Iris pigment epithelial cell (primary cell): ENCODE data around the gene RHOBTB3.
"Not testable (repeated sequence)": the region's sequence is repeated elsewhere in the genome, so short reads cannot be mapped to it uniquely, and the experiment has no call there.

ENCODE experiments used
- DNase-seq: peaks from one replicate; pipeline ENCODE4 v3.0.0-alpha.2; 2011; ENCODE audit warnings: low read depth

The RHOBTB3 gene

DNA sequence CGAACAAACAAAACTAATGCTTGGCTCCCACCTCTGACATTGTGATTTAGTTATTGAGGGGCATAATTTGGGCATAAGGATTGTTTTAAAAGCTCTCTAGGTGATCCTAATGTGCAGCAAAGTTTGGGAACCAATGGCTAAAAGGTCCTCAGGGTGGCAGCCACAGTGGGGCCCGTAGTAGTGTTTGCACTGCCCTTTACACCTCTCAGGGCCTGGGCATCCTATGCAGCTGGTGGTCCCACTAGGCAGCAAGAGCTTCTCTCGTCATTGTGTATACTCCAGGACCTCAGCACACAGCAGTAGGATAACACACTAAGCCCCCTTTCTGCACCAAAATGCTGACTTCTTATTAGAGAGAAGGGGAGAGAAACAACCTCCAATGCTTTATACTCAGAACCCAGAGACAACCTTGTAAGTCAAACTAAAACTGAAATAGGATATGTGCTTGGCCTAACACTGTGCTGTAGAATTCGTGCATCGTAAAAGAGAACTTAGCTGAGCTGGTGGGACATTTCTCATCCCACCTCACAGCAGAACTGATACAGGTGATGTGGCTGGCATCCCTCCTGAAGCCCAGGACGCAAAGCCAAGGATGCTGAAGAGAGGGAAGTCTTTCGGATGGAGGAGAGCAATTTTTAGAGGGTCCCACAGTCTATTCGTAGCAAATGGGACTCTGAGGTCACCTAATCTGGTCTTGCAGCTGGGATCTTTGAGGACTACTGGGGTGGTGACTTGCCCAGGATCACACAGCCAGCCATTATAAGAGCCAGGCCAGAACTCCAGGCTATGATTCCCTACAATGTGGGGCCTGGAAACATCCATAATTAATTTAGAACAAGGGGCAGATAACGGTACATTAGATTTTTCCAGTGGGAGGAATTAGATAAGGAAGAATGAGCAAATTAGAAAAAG is 90.2 kb downstream of the RHOBTB3 start:
- DNase-seq: no peak

DNA sequence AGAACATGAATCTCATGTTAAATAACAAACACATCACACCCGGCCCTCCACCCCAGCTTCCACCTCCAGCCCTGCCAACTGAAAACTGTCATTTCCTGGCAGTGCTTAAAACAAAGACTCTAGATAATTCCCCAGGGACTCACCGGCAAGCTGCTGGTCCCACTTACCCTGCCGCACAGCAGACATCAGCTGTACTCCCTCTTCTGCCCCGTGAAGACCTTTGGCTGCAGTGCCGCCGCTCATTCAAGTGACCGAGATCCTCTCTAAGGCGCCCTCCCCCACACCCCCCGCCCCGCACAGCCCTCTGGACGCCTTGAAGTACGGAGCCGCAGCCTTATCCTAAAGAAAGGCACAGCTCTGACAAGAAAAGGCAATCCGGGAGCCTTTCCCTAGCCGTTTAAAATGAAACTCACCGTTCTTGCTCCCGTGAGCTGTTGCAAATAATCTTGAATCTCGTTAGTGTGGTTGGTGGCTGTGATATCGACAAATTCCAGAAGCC is 91.0 kb downstream of the RHOBTB3 start:
- DNase-seq: peak; percentile 61

DNA sequence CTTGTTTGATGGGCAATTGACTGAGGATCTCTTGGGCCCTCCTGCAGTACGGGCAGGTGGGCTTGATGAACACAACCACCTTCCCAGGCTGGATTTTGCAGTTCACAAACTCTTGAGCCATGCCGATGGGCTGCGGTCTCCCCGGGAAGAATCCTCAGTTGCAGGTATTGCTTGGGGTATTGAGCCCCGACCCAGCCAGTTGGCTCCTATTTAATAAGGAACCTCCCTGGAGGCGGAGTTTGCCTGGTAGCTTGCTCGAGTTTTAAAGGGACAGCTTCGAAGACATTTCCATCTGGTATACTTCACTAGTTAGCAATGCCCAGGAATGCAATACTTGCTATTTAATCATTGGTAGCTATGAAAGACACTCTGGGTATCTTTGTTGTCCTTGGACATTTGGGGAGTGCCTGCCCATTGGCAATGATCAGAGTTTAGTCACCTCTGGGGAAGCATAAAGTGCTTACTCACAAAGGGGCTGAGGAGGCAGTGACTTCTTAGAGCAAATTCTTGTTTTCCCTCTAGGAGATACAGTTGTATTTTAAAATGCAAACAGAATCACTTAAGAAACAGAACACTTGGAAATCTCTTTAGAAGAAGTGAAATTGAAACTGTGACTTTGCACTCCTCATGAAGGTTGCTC is 91.5 kb downstream of the RHOBTB3 start, which contains the start of gene GLRX:
TSS of gene GLRX (minus strand) at position 185 of the 640 bp plus-strand sequence. CDS start at position 121, 64 bp downstream.
- peak; percentile 91 for DNase-seq

DNA sequence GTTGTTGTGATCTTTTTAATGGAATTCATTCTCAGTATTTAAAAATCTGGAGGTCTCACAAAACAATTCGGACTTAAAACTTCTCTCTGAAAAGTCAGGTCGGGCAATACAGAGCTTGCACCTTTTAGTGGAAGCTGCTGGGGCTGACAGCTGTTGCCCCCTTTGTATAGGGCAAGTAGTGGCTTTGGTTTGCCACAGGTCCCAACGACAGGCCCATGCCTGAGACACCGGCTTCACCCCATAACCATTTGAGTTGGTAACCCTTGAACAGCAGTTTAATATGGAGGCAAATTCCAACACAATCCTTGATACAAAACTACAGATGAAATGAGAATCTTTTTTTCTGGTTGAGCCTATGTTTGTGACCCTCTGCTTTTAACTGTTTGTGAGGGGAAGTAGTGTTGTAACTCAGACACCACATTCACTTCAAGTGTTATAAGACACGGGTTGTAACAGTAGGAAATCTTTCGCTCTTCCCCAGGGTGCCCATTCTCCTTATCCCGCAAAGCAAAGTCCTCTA is 92.1 kb downstream of the RHOBTB3 start:
- no peak for DNase-seq

DNA sequence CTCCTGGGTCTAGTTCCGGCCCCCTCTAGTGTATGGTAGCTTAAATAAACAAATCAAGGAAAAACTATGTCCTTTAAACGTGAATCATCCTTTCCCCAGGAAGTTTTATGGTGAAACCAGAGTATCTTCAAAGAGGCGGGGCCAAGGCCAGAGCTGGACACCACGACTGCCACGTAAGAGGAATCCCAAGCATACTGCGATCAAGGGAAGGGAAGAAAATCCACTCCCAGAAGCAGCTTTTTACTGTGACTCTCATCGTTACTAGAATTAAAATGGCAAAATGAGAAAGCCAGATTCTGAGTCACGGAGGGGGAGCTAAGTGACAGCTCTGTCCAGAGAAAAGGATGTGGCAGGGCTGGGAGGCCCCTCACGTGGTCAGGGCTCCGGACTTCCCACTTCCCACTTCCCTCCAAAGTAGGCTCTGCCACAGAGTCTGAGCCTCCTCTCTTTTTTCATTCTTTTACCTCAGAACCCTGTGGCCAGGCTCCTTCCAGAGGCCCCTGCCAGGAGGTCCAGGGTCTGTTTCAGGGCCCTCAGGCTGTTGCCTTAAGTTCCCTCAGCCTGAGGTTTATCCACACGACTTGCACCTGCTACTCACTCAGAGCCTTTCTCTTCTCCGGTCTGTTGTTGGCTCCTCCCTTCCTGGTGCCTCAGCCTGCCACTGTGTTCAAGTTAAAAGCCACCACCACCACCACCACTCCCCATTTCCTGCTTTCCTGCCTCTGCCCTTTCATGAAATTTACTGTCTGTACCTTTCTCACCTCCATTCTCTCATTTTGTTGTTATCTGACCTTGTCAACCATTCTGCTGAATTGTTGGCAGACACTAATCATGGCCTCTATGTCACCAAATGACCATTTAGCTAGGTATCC is 92.8 kb downstream of the RHOBTB3 start:
- peak; percentile 97 for DNase-seq

- DNase-seq: no peak
These were observed 93.6 kb downstream of the RHOBTB3 start for GRCh38 chr5:95824747-95825146.

DNA sequence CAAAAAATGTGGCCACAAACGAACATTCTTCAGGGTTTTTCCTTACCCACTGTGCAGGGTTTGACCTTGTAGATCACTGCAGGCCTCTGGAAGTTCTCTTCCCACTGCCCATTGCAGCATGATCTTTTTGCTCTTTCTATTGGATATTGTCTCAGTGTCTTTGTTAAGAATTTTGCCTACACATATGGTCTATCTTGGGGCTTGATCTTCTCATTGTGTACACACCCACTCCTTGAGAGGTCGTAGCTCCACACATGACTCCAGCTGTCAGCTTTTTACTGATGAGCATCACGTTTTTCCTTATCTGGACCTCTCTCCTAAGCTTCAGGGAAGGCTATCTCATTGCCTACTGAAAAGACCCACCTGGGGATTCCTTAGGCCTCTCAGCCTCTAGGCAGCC is 94.4 kb downstream of the RHOBTB3 start:
- no peak for DNase-seq

- DNase-seq: no peak
These were observed 96.1 kb downstream of the RHOBTB3 start for GRCh38 chr5:95826949-95827891.

DNA sequence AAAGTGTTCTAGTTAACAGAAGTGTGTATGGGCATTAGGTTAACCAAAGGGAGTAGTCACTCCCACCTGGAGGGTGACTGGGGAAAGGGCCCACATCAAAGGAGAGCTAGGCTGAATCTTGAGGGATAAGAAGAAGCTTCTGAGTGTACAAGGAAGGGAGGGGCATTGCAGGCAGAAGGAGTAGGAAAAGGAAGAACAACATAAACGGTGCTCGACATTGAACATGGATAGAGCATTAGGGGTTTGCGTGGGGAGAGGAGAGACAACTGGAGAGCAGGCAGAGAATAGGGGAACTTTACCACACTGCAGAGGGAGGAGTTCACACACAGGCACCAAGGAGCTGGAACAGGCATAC is 96.7 kb downstream of the RHOBTB3 start:
- no peak for DNase-seq

GRCh38 chr5:95830226-95830625 is 99.1 kb downstream of the RHOBTB3 start:
- no peak for DNase-seq

- no peak for DNase-seq
These were observed 101.5 kb downstream of the RHOBTB3 start for GRCh38 chr5:95832664-95833063.

- DNase-seq: no peak
These were observed 104.7 kb downstream of the RHOBTB3 start for GRCh38 chr5:95835682-95836385.

DNA sequence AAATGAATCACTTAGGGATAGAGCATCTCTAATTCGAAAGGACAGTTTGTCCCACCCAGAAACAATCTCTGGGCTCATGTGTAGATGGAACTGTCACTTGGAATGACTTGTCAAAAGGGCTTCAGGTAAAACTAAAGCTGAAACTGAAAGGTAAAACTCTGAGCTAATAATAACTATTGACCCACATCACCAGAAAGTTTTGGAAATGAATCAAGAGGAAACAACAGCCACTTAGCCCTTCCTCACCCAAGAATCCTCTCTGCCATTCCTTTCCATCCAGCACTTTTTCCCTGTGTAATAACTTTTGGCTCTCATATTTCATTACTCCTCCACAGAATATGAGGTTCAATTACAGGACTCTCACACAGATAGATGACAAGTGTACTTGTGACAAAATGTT is 105.4 kb downstream of the RHOBTB3 start:
- DNase-seq: no peak

DNA sequence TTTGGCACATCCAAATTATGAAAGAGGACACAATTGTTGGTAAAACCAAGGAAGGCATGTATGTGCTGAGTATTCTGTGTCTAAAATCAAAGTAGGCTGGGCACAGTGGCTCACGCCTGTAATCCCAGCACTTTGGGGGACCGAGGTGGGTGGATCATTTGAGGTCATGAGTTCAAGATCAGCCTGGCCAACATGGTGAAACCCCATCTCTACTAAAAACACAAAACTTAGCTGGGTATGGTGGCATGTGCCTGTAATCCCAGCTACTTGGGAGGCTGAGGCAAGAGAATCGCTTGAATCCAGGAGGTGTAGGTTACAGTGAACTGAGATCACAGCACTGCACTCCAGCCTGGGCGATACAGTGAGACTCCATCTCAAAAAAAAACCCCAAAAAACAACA is 105.8 kb downstream of the RHOBTB3 start:
- DNase-seq: not testable (repeated sequence)

- DNase-seq: no peak
These were observed 106.4 kb downstream of the RHOBTB3 start for GRCh38 chr5:95837492-95837891.

GRCh38 chr5:95838001-95838520 is 106.9 kb downstream of the RHOBTB3 start:
- no peak for DNase-seq

DNA sequence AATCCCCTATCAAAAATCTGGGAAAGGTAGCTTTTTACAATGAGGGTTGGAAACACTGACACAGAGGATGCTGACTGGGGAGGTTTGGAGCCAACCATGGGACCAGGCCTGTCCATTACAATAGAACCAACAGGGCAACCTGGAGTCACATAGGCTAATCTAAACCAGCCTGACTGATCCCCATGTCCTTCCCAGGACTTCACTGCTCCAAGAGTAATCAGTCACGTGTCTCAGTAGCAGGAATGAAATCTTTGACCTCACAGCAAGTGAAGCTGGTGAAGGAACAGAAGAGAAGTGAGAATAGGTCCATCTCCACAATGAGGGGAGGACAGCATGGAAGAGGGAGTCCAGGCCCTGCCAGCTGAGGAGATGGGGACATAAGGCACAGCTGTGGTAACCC is 107.4 kb downstream of the RHOBTB3 start:
- DNase-seq: no peak

GRCh38 chr5:95839658-95840057 is 108.5 kb downstream of the RHOBTB3 start:
- no peak for DNase-seq

DNA sequence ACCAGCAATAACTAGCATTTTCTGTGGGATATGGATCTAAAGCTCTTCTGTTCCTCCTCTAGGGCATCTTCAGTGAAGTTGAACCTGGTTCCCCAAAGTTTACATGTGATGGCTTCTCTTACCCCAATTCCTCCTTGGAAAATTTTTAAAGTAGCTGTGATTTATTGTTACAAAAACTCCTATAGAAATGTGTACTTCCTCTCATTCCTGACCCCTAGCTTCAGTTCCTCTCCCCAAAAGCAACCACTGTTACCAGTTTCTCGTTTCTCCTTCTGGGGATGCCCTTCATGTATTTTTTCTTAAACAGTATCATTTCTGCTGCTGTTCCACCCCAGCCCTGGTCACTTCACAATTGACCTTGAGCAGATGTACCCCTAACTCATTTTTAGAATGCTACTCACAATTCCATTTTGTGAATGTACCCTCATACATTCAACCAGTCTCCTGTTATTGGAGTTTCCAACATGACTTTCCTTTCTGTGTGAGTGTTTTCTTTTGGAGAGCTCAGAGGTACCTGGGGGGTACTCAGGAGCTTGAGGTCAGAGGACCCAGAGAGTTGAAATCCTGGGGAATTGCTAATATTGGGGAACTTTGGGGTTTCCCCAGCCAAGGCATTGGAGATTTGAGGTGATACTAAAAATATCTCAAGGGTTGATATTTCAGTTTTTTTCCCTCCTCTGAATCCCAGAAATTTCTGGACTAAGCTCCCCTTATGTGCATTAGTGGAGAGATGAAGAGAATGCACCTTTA is 110.0 kb downstream of the RHOBTB3 start:
- no peak for DNase-seq
